Duodenal mucosa (tissue), 2 donors: Measurements from ENCODE around the gene ZNF497.

Source experiments
- H3K27ac ChIP-seq: one replicate; pipeline ENCODE4 v1.7.0; 2013; ENCODE audit warnings: low read depth, low read length
- H3K27me3 ChIP-seq, 2 donors: one replicate each; pipeline ENCODE4 v1.7.0; 2013; ENCODE audit warnings: low read length in 2 of 2, control low read depth in 1 of 2; ENCODE audit not compliant: insufficient read depth in 2 of 2, control insufficient read depth in 1 of 2
- H3K36me3 ChIP-seq, 2 donors: one replicate each; pipeline ENCODE4 v1.7.0; 2013; ENCODE audit warnings: low read length in 2 of 2, control low read depth in 1 of 2; ENCODE audit not compliant: insufficient read depth in 2 of 2, control insufficient read depth in 1 of 2
- H3K4me1 ChIP-seq, 2 donors: one replicate each; pipeline ENCODE4 v1.7.0; 2013; ENCODE audit warnings: low read length in 2 of 2, control low read depth in 1 of 2; ENCODE audit not compliant: insufficient read depth in 2 of 2, control insufficient read depth in 1 of 2
- H3K4me3 ChIP-seq, 2 donors: one replicate each; pipeline ENCODE4 v1.7.0; 2013; ENCODE audit warnings: low read length in 2 of 2, low read depth in 1 of 2
- H3K9ac ChIP-seq, 2 donors: one replicate each; pipeline ENCODE4 v1.7.0; 2013; ENCODE audit warnings: low read length in 2 of 2, low read depth in 1 of 2
- H3K9me3 ChIP-seq, 2 donors: one replicate each; pipeline ENCODE4 v1.7.0; 2013; ENCODE audit warnings: low read length in 2 of 2, control low read depth in 1 of 2; ENCODE audit not compliant: control insufficient read depth in 1 of 2

Gene ZNF497

GRCh38 chr19:58367698-58368454 is 5.3 kb upstream of the ZNF497 start:
- no peak overlapping the region for H3K9ac ChIP-seq
- H3K27ac ChIP-seq, result no peak overlapping the region
- no peak overlapping the region for H3K4me3 ChIP-seq
- H3K27me3 ChIP-seq, result no peaks in the 10 kb centered on the region
- H3K9me3 ChIP-seq, result no peaks in the 10 kb centered on the region
- no peaks in the 10 kb centered on the region for H3K36me3 ChIP-seq
- H3K4me1 ChIP-seq, result no peaks in the 10 kb centered on the region

- Histone ChIP-seq H3K4me3 (no peak overlapping the region), H3K27ac (no peak overlapping the region), H3K9ac (no peak overlapping the region), H3K36me3 (no peaks in the 10 kb centered on the region), H3K4me1 (peaks cover under 1 to 3% of the 10 kb centered on the region in 2 donors), H3K9me3 (no peaks in the 10 kb centered on the region), H3K27me3 (no peaks in the 10 kb centered on the region)
These were observed 4.3 kb upstream of the ZNF497 start for GRCh38 chr19:58366585-58367430.

GRCh38 chr19:58364146-58364545 is 1.6 kb upstream of the ZNF497 start:
- no peaks in the 10 kb centered on the region for H3K9me3 ChIP-seq
- H3K36me3 ChIP-seq, result no peaks in the 10 kb centered on the region

GRCh38 chr19:58361900-58362271 is 665 bp downstream of the ZNF497 start:
- H3K9ac ChIP-seq, result peak overlapping the region; percentile 75 to 78
- H3K27me3 ChIP-seq, result no peaks in the 10 kb centered on the region
- peak overlapping the region; percentile 92 for H3K27ac ChIP-seq
- no peaks in the 10 kb centered on the region for H3K9me3 ChIP-seq
- no peaks in the 10 kb centered on the region for H3K36me3 ChIP-seq
- peaks cover 4 to 10% of the 10 kb centered on the region in 2 donors for H3K4me1 ChIP-seq
- peak overlapping the region; percentile 94 for H3K4me3 ChIP-seq

More at GRCh38 chr19:58364146-58364545, 1.6 kb upstream of the ZNF497 start:
- H3K9ac ChIP-seq, result no peak overlapping the region
- no peak overlapping the region for H3K27ac ChIP-seq
- peaks cover 4 to 7% of the 10 kb centered on the region in 2 donors for H3K4me1 ChIP-seq
- no peak overlapping the region for H3K4me3 ChIP-seq
- no peaks in the 10 kb centered on the region for H3K27me3 ChIP-seq

GRCh38 chr19:58357481-58358145 is 4.9 kb downstream of the ZNF497 start:
- H3K9me3 ChIP-seq, result no peaks in the 10 kb centered on the region
- H3K9ac ChIP-seq, result no peak overlapping the region
- no peak overlapping the region for H3K4me3 ChIP-seq
- no peaks in the 10 kb centered on the region for H3K36me3 ChIP-seq
- H3K27ac ChIP-seq, result no peak overlapping the region
- H3K4me1 ChIP-seq, result peaks cover 4 to 17% of the 10 kb centered on the region in 2 donors
- no peaks in the 10 kb centered on the region for H3K27me3 ChIP-seq

- Histone ChIP-seq H3K27me3 (no peaks in the 10 kb centered on the region), H3K27ac (no peak overlapping the region), H3K36me3 (no peaks in the 10 kb centered on the region), H3K4me1 (peaks cover 4 to 15% of the 10 kb centered on the region in 2 donors), H3K4me3 (peak overlapping the region; percentile 22 to 32), H3K9ac (no peak overlapping the region), H3K9me3 (no peaks in the 10 kb centered on the region)
These were observed 5.6 kb downstream of the ZNF497 start for GRCh38 chr19:58356766-58357480.

- Histone ChIP-seq H3K36me3 (no peaks in the 10 kb centered on the region), H3K9ac (no peak overlapping the region), H3K9me3 (no peaks in the 10 kb centered on the region), H3K4me1 (peaks cover 0 to 10% of the 10 kb centered on the region in 2 donors), H3K4me3 (peak overlapping the region; percentile 22 to 32), H3K27me3 (no peaks in the 10 kb centered on the region), H3K27ac (no peak overlapping the region)
These were observed 6.4 kb downstream of the ZNF497 start for GRCh38 chr19:58355908-58356765.

- Histone ChIP-seq H3K27me3 (no peaks in the 10 kb centered on the region), H3K9me3 (no peaks in the 10 kb centered on the region), H3K9ac (no peak overlapping the region), H3K27ac (no peak overlapping the region), H3K4me1 (peaks cover 0 to 10% of the 10 kb centered on the region in 2 donors), H3K36me3 (no peaks in the 10 kb centered on the region), H3K4me3 (no peak overlapping the region)
These were observed 7.2 kb downstream of the ZNF497 start for GRCh38 chr19:58355215-58355796.
